Right lobe of liver (tissue), 6 donors: ENCODE data around the gene TMSB10. TPM values are rescaled to one million over a fixed set of nuclear protein-coding genes. Genes with fewer than 3 reads are reported as not detected.
A peak's percentile ranks its signal among the peaks of the same experiment; 100 is the strongest.

Source experiments
- ATAC-seq, 4 donors: fragments of 200-7000 bp; cut with Tn5 transposase; one replicate each; pipeline ENCODE4 v1.9.1; 2020; ENCODE audit warnings: mild to moderate bottlenecking in 4 of 4, moderate library complexity in 4 of 4
- DNase-seq, 3 donors: peaks; one replicate each; pipeline ENCODE4 v3.0.0-alpha.2; 2020
- H3K27ac ChIP-seq, 3 donors: fragments of 200-600 bp; one replicate each; pipeline ENCODE4 v1.8.0; 2022
- H3K27me3 ChIP-seq, 2 donors: fragments of 200-600 bp; one replicate each; pipeline ENCODE4 v1.8.0; 2022
- H3K36me3 ChIP-seq, 4 donors: fragments of 200-600 bp; sonication (generic) in 1 of 4; one replicate each; pipeline versions ENCODE4 v1.5.1 to v1.8.0; 2017 to 2022; ENCODE audit warnings: control low read depth in 1 of 4
- H3K4me1 ChIP-seq, 4 donors: fragments of 200-600 bp; sonication (generic) in 1 of 4; one replicate each; pipeline versions ENCODE4 v1.5.1 to v1.8.0; 2017 to 2022; ENCODE audit warnings: control low read depth in 1 of 4
- H3K4me3 ChIP-seq, 3 donors: fragments of 200-600 bp; one replicate each; pipeline ENCODE4 v1.8.0; 2022
- H3K9me3 ChIP-seq, 4 donors: fragments of 200-600 bp; sonication (generic) in 1 of 4; one replicate each; pipeline versions ENCODE4 v1.5.1 to v1.8.0; 2017 to 2022; ENCODE audit warnings: control low read depth in 1 of 4
- POLR2A ChIP-seq: fragments of 450-650 bp; IDR thresholded peaks from one replicate; pipeline ENCODE4 v1.6.1; 2017; ENCODE audit warnings: antibody characterized with exemption, mild to moderate bottlenecking
- WGBS: methylation state at CpG from one replicate; pipeline ENCODE4 v1.1.6; 2018; ENCODE audit warnings: low coverage, low lambda C conversion rate; ENCODE audit not compliant: insufficient coverage; ENCODE audit errors: missing lambda C conversion rate; 5-methylcytosine and 5-hydroxymethylcytosine counted together
- intact Hi-C, 2 donors: fragments of 100-400 bp; cut with DNase I; formaldehyde crosslinking; loops; one replicate each; pipeline versions ENCODE4 v1.11.2 to v1.14.1; 2022
- total RNA-seq, 6 experiments: library from RNA; depleted of rRNA in 2 of 6; stranded (reverse); fragments of >200 nt in 2 of 6; fragmentation: NEBNext Ultra II Directional in 3 of 6; extraction: Animal tissue kit (Norgen Biotek cat#: 25700) in 3 of 6; gene quantifications; one replicate each; pipeline versions ENCODE4 v1.1.0 to v1.2.4, GENCODE V29; 2016 to 2023
- TF ChIP-seq, protein P1 (sequence below), 4 donors: fragments of 200-600 bp in 3 of 4; fragments of 450-650 bp in 1 of 4; IDR thresholded peaks; one replicate each; pipeline versions ENCODE4 v1.5.1 to v1.8.0; 2016 to 2022; ENCODE audit warnings: antibody characterized with exemption in 4 of 4, mild to moderate bottlenecking in 2 of 4
- donor health status: DM: no; HTN: yes; CAD: no.
- donor health status: DM: no; HTN: no; CAD: no.
- donor health status: DM: no; HTN: no; CAD: no.
- donor health status: DM: no; HTN: yes; CAD: no.
- donor health status: DM: no; HTN: yes; CAD: no.

TMSB10 gene
- total RNA-seq, 6 experiments from 2014 or later, result 77.3 to 814 (median 270) TPM

- Histone ChIP-seq H3K27ac (no peak overlapping the region), H3K27me3 (no peaks in the 10 kb centered on the region), H3K4me3 (no peak overlapping the region), H3K9me3 (no peaks in the 10 kb centered on the region), H3K36me3 (no peaks in the 10 kb centered on the region), H3K4me1 (no peaks in the 10 kb centered on the region)
- DNase-seq (no peak), ATAC-seq (no peak)
- intact Hi-C loops, result no loop called here
- no peak for TF ChIP-seq POLR2A
- TF ChIP-seq, protein P1, sequence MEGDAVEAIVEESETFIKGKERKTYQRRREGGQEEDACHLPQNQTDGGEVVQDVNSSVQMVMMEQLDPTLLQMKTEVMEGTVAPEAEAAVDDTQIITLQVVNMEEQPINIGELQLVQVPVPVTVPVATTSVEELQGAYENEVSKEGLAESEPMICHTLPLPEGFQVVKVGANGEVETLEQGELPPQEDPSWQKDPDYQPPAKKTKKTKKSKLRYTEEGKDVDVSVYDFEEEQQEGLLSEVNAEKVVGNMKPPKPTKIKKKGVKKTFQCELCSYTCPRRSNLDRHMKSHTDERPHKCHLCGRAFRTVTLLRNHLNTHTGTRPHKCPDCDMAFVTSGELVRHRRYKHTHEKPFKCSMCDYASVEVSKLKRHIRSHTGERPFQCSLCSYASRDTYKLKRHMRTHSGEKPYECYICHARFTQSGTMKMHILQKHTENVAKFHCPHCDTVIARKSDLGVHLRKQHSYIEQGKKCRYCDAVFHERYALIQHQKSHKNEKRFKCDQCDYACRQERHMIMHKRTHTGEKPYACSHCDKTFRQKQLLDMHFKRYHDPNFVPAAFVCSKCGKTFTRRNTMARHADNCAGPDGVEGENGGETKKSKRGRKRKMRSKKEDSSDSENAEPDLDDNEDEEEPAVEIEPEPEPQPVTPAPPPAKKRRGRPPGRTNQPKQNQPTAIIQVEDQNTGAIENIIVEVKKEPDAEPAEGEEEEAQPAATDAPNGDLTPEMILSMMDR (IDR thresholded peaks at IDR 0.05), result no peak
- 85% methylated on average over 4 of the region's 4 CpGs for WGBS
Measured at GRCh38 chr2:84902526-84902925, 2.9 kb upstream of the TMSB10 start.

DNA sequence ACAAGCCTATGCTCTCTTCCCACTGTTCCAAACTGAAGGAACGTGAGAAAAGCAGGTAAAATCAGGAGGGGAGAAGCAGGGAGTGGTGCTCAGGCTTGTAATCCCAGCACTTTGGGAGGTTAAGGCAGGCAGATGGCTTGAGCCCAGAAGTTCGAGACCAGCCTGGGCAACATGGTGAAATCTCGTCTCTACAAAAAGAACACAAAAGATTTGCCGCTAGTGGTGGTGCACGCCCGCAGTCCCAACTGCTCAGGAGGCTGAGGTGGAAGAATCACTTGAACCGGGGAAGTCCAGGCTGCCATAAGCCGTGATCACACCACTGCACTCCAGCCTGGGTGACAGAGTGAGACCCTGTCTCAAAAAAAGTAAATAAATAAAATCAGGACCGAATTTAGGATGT lies 1.3 kb upstream of the TMSB10 start:
- DNase-seq (no peak), ATAC-seq (no peak)
- WGBS, result 65% methylated on average over 4 of the region's 9 CpGs
- TF ChIP-seq, protein P1 (IDR thresholded peaks at IDR 0.05), result no peak
- no peak for TF ChIP-seq POLR2A
- Histone ChIP-seq H3K36me3 (no peaks in the 10 kb centered on the region), H3K9me3 (no peaks in the 10 kb centered on the region), H3K27me3 (no peaks in the 10 kb centered on the region), H3K4me1 (no peaks in the 10 kb centered on the region), H3K4me3 (peak overlapping the region in 1 of 3 donors; percentile 95), H3K27ac (no peak overlapping the region)
- intact Hi-C loops, result no loop called here

GRCh38 chr2:84904717-84905174 lies 710 bp upstream of the TMSB10 start:
- Histone ChIP-seq H3K27ac (peak overlapping the region in 2 of 3 donors; percentile 79 to 99), H3K27me3 (no peaks in the 10 kb centered on the region), H3K4me1 (no peaks in the 10 kb centered on the region), H3K4me3 (peak overlapping the region; percentile 81 to 97 (median 95)), H3K9me3 (no peaks in the 10 kb centered on the region), H3K36me3 (no peaks in the 10 kb centered on the region)
- DNase-seq (peak; percentile 62 to 79 (median 70)), ATAC-seq (peak; percentile 26 to 61 (median 59))
- no peak for TF ChIP-seq POLR2A
- WGBS, result 0% methylated on average over 17 of the region's 21 CpGs
- intact Hi-C loops, result no loop called here

DNA sequence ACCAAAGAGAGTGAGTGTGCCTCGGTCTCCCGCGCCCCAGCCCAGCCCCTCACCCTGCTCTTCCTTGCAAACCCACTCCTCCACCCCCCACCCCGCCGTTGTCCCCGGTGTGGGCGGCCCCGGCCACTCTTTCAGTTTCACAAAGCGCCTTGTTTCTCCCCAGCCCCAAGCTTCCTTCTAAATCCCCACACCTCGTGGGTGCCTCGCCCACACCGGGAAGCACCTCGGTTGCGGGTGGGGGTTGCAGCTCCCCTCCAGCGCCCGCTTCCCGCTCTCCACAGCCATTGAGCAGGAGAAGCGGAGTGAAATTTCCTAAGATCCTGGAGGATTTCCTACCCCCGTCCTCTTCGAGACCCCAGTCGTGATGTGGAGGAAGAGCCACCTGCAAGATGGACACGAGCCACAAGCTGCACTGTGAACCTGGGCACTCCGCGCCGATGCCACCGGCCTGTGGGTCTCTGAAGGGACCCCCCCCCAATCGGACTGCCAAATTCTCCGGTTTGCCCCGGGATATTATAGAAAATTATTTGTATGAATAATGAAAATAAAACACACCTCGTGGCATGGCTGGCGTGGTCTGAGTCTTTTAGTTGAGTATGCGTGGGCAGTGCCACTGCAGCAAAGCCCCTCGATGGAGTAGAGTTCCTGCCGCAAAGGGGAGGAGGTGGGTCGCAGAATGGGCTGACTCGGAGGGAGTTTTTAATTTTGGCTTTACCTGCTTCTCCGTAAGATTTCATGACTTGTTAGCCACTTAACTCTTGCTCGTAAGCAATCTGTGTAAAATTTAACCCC lies 848 bp downstream of the TMSB10 start:
- 15% methylated on average over 27 of the region's 38 CpGs for WGBS
- no peaks in the 10 kb centered on the region for H3K4me1 ChIP-seq
- intact Hi-C loops, result no loop called here
- no peaks in the 10 kb centered on the region for H3K9me3 ChIP-seq
- peak overlapping the region; percentile 81 to 97 (median 95) for H3K4me3 ChIP-seq
- peak overlapping the region; percentile 79 to 99 (median 82) for H3K27ac ChIP-seq
- H3K27me3 ChIP-seq, result no peaks in the 10 kb centered on the region
- TF ChIP-seq, protein P1 (IDR thresholded peaks at IDR 0.05), result no peak
- no peak for TF ChIP-seq POLR2A
- H3K36me3 ChIP-seq, result no peaks in the 10 kb centered on the region
- ATAC-seq, result peak; percentile 25 to 38 (median 30)
- peak; percentile 61 to 74 (median 70) for DNase-seq
